ENCODE data around the gene TUBGCP3. TPM values are rescaled to one million over a fixed set of nuclear protein-coding genes. Genes with fewer than 3 reads are reported as not detected.

TUBGCP3 gene
- total and polyA plus RNA-seq, 9 donors = 19.4 to 58.0 (median 29.5) TPM

DNA sequence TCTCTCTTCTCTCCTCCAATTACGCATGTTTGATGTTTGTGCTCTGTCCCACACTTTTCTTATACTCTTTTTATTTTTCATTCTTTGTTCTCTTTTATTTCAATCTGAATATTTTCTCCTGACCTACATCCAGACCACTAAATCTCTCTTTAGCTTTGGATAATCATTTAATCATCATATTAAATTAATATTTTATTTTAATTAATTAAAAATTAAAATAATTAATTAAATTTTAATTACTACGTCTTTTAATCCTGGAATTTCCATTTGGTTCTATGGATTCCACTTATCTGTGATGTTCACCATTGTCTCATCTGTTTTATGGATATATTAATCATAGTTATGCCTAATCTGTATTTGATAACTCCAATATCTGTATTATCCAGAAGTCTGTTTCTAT is 149.4 kb downstream of the TUBGCP3 start:
- no peaks in the 10 kb centered on the region for H3K4me1 ChIP-seq (ENCODE audit: insufficient read depth)
- WGBS, 3 donors = 74 to 86% (median 85%) methylated on average over 2 of the region's 2 CpGs
- no peaks in the 10 kb centered on the region for H3K27me3 ChIP-seq
- TF ChIP-seq EP300 (IDR thresholded peaks at IDR 0.05) (no peak), POLR2A (IDR thresholded peaks at IDR 0.05) (no peak)
- TF ChIP-seq, protein P1, sequence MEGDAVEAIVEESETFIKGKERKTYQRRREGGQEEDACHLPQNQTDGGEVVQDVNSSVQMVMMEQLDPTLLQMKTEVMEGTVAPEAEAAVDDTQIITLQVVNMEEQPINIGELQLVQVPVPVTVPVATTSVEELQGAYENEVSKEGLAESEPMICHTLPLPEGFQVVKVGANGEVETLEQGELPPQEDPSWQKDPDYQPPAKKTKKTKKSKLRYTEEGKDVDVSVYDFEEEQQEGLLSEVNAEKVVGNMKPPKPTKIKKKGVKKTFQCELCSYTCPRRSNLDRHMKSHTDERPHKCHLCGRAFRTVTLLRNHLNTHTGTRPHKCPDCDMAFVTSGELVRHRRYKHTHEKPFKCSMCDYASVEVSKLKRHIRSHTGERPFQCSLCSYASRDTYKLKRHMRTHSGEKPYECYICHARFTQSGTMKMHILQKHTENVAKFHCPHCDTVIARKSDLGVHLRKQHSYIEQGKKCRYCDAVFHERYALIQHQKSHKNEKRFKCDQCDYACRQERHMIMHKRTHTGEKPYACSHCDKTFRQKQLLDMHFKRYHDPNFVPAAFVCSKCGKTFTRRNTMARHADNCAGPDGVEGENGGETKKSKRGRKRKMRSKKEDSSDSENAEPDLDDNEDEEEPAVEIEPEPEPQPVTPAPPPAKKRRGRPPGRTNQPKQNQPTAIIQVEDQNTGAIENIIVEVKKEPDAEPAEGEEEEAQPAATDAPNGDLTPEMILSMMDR (IDR thresholded peaks at IDR 0.05) = no peak
- no peaks in the 10 kb centered on the region for H3K36me3 ChIP-seq
- intact Hi-C loops (cut with DNase I) = no loop called here
- no peak overlapping the region for H3K27ac ChIP-seq
- no peak for DNase-seq
- no peak overlapping the region for H3K4me3 ChIP-seq
- no peaks in the 10 kb centered on the region for H3K9me3 ChIP-seq

DNA sequence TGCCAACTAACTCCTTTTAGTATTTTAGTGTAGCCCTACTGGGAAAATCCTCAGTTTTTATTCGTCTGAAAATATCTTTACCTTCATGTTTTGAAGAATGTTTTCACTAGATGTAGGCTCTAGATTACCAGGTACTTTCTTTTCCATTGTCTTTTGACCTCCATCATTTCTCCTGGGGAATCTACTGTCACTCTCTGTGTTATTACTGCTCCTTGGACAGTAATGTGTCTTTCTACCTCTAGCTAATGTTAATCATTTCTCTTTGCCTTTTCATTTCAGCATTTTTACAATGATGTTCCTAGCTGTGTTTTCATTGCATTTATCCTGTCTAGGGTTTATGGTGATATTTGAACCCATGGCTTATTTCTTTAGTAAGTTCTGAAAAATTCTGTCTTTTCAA is 149.9 kb downstream of the TUBGCP3 start:
- H3K27me3 ChIP-seq = no peaks in the 10 kb centered on the region
- no peaks in the 10 kb centered on the region for H3K4me1 ChIP-seq (ENCODE audit: insufficient read depth)
- no peaks in the 10 kb centered on the region for H3K9me3 ChIP-seq
- no peak overlapping the region for H3K4me3 ChIP-seq
- H3K27ac ChIP-seq = no peak overlapping the region
- WGBS, 3 donors = 61 to 77% (median 75%) methylated on average over 1 of the region's 1 CpG
- no peak for DNase-seq
- H3K36me3 ChIP-seq = no peaks in the 10 kb centered on the region
- intact Hi-C loops (cut with DNase I) = no loop called here
- TF ChIP-seq, protein P1 (IDR thresholded peaks at IDR 0.05) = no peak
- TF ChIP-seq EP300 (IDR thresholded peaks at IDR 0.05) (no peak), POLR2A (IDR thresholded peaks at IDR 0.05) (no peak)

DNA sequence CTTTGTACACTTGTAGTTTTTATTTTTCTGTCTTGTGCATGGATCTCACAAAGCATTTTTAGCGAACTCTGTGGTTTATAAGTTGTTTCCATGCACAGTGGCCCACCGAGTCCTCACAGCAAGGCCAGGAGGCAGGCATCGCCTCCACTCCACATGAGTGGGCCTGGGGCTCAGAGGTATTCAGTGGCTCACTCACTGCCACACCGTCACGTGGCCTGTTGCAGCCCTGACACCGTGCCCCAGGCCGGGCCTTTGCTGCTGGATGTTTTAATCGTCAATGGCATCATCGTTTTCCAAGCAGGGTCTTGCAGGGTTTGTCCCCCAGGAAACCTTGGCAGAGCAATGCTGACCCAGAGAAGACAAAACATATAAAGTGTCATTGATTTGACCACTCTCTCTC is 152.0 kb downstream of the TUBGCP3 start:
- DNase-seq = no peak
- H3K4me3 ChIP-seq = no peak overlapping the region
- no peaks in the 10 kb centered on the region for H3K36me3 ChIP-seq
- intact Hi-C loops (cut with DNase I) = no loop called here
- no peaks in the 10 kb centered on the region for H3K4me1 ChIP-seq (ENCODE audit: insufficient read depth)
- TF ChIP-seq EP300 (IDR thresholded peaks at IDR 0.05) = no peak
- no peak for TF ChIP-seq POLR2A (IDR thresholded peaks at IDR 0.05)
- TF ChIP-seq, protein P1 (IDR thresholded peaks at IDR 0.05) = no peak
- peaks cover 0 to 6% of the 10 kb centered on the region in 2 donors for H3K9me3 ChIP-seq
- H3K27ac ChIP-seq = no peak overlapping the region
- H3K27me3 ChIP-seq = no peaks in the 10 kb centered on the region
- WGBS, 3 donors = 79 to 87% (median 85%) methylated on average over 9 of the region's 9 CpGs

Other genes starting within 250 kb of the TUBGCP3 start
- gene SPACA7, start 211.8 kb downstream of the TUBGCP3 start, total RNA-seq = not detected
- gene SPACA7, start 211.8 kb downstream of the TUBGCP3 start, polyA plus RNA-seq = not detected
- 10 to 100 TPM; 14.8 to 72.7 (median 36.2) TPM for gene ATP11A, start 101.9 kb upstream of the TUBGCP3 start, total RNA-seq
- gene ATP11A, start 101.9 kb upstream of the TUBGCP3 start, polyA plus RNA-seq = 10 to 100 TPM in 1 of 2 donors, 1 to 10 TPM in 1; 6.6 to 25.3 TPM